HCT116 (cell line): Measurements from ENCODE around the gene TEDC1. TPM values are rescaled to one million over a fixed set of nuclear protein-coding genes. Genes with fewer than 3 reads are reported as not detected.

ENCODE experiments used
- ATAC-seq: fragments of 200-7000 bp; cut with Tn5 transposase; 2 replicates; pipeline ENCODE4 v1.9.1; 2020; ENCODE audit warnings: mild to moderate bottlenecking, moderate library complexity
- BruUV-seq: library from RNA; stranded (reverse); fragments of 400-500 nt; replicated peaks from 2 replicates; lab custom pipeline; 2021; lab: Mats Ljungman, UMichigan
- CTCF ChIA-PET: fragments of 300-600 bp; sonication (Branson Sonifier 250); formaldehyde crosslinking; loops from one replicate; lab custom pipeline; 2021; ENCODE audit warnings: antibody characterized with exemption; lab: Charles Lee
- POLR2A ChIA-PET: fragments of 300-600, 350-600 bp; sonication (Branson Sonifier 250); formaldehyde crosslinking; loops from one replicate; lab custom pipeline; 2021; ENCODE audit warnings: antibody characterized with exemption; lab: Charles Lee
- RAD21 ChIA-PET, 2 experiments: fragments of 300-600 bp; sonication (Branson Sonifier 250); formaldehyde crosslinking; loops; one replicate each; lab custom pipeline; 2023; ENCODE audit warnings: low total read pairs in 2 of 2; ENCODE audit not compliant: uncharacterized antibody in 2 of 2, unreplicated experiment in 2 of 2, low non-redundant PET in 1 of 2; lab: Charles Lee
- DNase-seq: peaks from one replicate; pipeline ENCODE4 v3.0.0-alpha.2; 2010; ENCODE audit warnings: low read depth, low spot score
- H2AFZ ChIP-seq: fragments of 200-600 bp; shearing (Covaris generic), sonication (generic); 2 replicates; pipeline ENCODE4 v1.6.1; 2017; ENCODE audit warnings: low read depth, mixed run types, mixed read lengths, antibody characterized with exemption, low read length; ENCODE audit not compliant: poor library complexity, severe bottlenecking
- H3K27ac ChIP-seq: 2 replicates; pipeline ENCODE4 v1.5.1; 2012; ENCODE audit warnings: low read depth, low read length
- H3K27me3 ChIP-seq: fragments of 200-600 bp; sonication (generic); 2 replicates; pipeline ENCODE4 v1.6.1; 2016; ENCODE audit warnings: mixed run types, low read length, mixed read lengths; ENCODE audit not compliant: insufficient read depth
- H3K36me3 ChIP-seq, 2 experiments: fragments of 200-500 bp in 1 of 2; fragments of 200-600 bp in 1 of 2; sonication (Bioruptor generic) in 1 of 2; sonication (generic) in 1 of 2; 2 replicates each; pipeline versions ENCODE4 v1.5.1 to v1.6.1; 2014 to 2016; ENCODE audit warnings: low read length in 2 of 2, inconsistent platforms in 1 of 2, mixed read lengths in 1 of 2, mixed run types in 1 of 2; ENCODE audit not compliant: insufficient read depth in 2 of 2, control insufficient read depth in 1 of 2
- H3K4me1 ChIP-seq, 2 experiments: fragments of 200-600 bp in 1 of 2; sonication (generic) in 1 of 2; 2 replicates each; pipeline versions ENCODE4 v1.5.1 to v1.6.1; 2012 to 2017; ENCODE audit warnings: low read length in 2 of 2, inconsistent platforms in 1 of 2, mild to moderate bottlenecking in 1 of 2, mixed read lengths in 1 of 2, mixed run types in 1 of 2, moderate library complexity in 1 of 2; ENCODE audit not compliant: insufficient read depth in 2 of 2, control insufficient read depth in 1 of 2
- H3K4me2 ChIP-seq: fragments of 200-600 bp; sonication (generic); 2 replicates; pipeline ENCODE4 v1.6.1; 2017; ENCODE audit warnings: mixed run types, low read length, mixed read lengths
- H3K4me3 ChIP-seq, 2 experiments: fragments of 200-600 bp in 1 of 2; sonication (generic) in 1 of 2; replicated peaks in 1 of 2; 2 replicates each; pipeline ENCODE4 v1.5.1; 2011 to 2016; ENCODE audit warnings: low read length in 2 of 2, control low read depth in 1 of 2, low read depth in 1 of 2, mild to moderate bottlenecking in 1 of 2, mixed read lengths in 1 of 2, mixed run types in 1 of 2
- H3K79me2 ChIP-seq: fragments of 200-600 bp; sonication (generic); 2 replicates; pipeline ENCODE4 v1.6.1; 2017; ENCODE audit warnings: mild to moderate bottlenecking, mixed run types, low read length, moderate library complexity, mixed read lengths; ENCODE audit not compliant: insufficient read depth
- H3K9ac ChIP-seq: fragments of 200-600 bp; sonication (generic); 2 replicates; pipeline ENCODE4 v1.6.1; 2016; ENCODE audit warnings: low read length, mixed read lengths
- H3K9me2 ChIP-seq: fragments of 200-600 bp; sonication (generic), shearing (Covaris generic); 2 replicates; pipeline ENCODE4 v1.6.1; 2017; ENCODE audit warnings: mixed run types, mild to moderate bottlenecking, moderate library complexity; ENCODE audit not compliant: insufficient read depth
- H3K9me3 ChIP-seq, 2 experiments: fragments of 200-500 bp in 1 of 2; fragments of 200-600 bp in 1 of 2; sonication (Bioruptor generic) in 1 of 2; sonication (generic) in 1 of 2; 2 replicates each; pipeline ENCODE4 v1.6.1; 2014 to 2017; ENCODE audit warnings: low read length in 2 of 2, mixed read lengths in 2 of 2, inconsistent platforms in 1 of 2, low read depth in 1 of 2, mild to moderate bottlenecking in 1 of 2, mixed run types in 1 of 2, moderate library complexity in 1 of 2; ENCODE audit not compliant: control insufficient read depth in 1 of 2, insufficient read depth in 1 of 2
- H4K20me1 ChIP-seq: fragments of 200-600 bp; sonication (generic), shearing (Covaris generic); 2 replicates; pipeline ENCODE4 v1.6.1; 2017; ENCODE audit warnings: mixed run types, mild to moderate bottlenecking, moderate library complexity; ENCODE audit not compliant: insufficient read depth
- CTCF ChIP-seq, 3 experiments: fragments of 200-600 bp in 1 of 3; sonication (generic) in 1 of 3; IDR thresholded peaks in 2 of 3; conservative IDR thresholded peaks in 1 of 3; 2 replicates each; pipeline ENCODE4 v1.5.1; 2012 to 2017; ENCODE audit warnings: low read depth in 2 of 3, low read length in 2 of 3, antibody characterized with exemption in 1 of 3, borderline replicate concordance in 1 of 3, control low read depth in 1 of 3, mild to moderate bottlenecking in 1 of 3, mixed read lengths in 1 of 3, mixed run types in 1 of 3, moderate library complexity in 1 of 3; ENCODE audit not compliant: insufficient read depth in 1 of 3
- EZH2phosphoT487 ChIP-seq: fragments of 200-600 bp; IDR thresholded peaks from 2 replicates; pipeline ENCODE4 v1.6.1; 2018; ENCODE audit warnings: antibody characterized with exemption, borderline replicate concordance
- FOSL1 ChIP-seq: IDR thresholded peaks from 2 replicates; pipeline ENCODE4 v1.6.1; 2012; ENCODE audit warnings: low read depth
- POLR2A ChIP-seq: IDR thresholded peaks from 2 replicates; pipeline ENCODE4 v1.7.0; 2011; ENCODE audit warnings: borderline replicate concordance; ENCODE audit not compliant: insufficient read depth, insufficient read length; ENCODE audit errors: extremely low read depth
- RAD21 ChIP-seq: IDR thresholded peaks from 2 replicates; pipeline ENCODE4 v1.6.1; 2012; ENCODE audit warnings: low read depth, mild to moderate bottlenecking
- YY1 ChIP-seq: IDR thresholded peaks from 2 replicates; pipeline ENCODE4 v1.6.1; 2011; ENCODE audit warnings: low read length, low read depth, moderate library complexity, mild to moderate bottlenecking; ENCODE audit not compliant: insufficient replicate concordance; ENCODE audit errors: extremely low read depth
- intact Hi-C: fragments of 100-400 bp; cut with micrococcal nuclease; formaldehyde crosslinking; loops from 2 replicates; pipeline ENCODE4 v1.10.0; 2022
- total RNA-seq: library from RNA; stranded (reverse); gene quantifications from one replicate; pipeline ENCODE4 v1.2.1, GENCODE V29; 2021; ENCODE audit not compliant: unreplicated experiment

The TEDC1 gene
- total RNA-seq, 1 experiment from 2014 or later = 40.4 TPM

DNA sequence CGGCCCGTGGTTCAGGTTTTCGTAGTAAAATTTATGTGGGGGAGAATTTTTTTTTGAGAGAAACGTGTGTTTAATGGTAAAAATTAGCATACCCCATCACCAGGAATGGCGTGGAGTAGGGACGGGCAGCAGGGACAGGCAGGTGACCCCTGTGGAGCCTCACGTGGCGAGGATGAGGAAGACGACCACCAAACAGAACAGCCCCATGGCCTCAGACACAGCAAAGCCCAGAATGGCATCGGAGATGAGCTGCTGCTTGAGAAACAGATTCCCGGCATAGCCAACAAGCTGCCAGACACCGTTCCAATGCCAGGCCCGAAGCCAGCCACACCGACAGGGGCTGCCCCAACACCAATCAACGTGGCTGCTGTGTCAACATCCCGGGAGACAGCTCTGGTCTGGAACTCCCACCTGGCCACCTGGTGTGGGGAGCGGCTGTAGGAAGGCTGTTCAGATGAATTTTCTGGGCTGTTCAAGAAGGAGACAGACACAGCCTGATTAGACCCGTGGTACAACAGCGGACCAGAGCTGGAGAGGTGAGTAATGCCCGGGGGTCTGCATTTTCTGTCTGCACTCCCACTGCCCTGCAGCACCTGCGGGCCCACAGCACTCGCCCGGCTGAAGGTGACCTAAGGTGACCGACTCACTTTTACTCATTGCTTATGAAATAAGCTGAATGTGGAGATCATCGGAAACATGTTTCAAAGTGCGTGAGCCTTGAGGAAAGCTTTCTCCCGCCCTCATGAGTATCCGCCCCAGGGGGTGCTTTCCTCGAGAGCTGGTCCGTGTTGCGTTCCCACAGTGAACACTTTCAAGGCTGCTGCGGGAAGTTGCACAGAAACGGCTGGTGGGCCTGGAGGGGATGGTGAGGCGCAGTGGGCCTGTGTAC is 45.9 kb downstream of the TEDC1 start:
- no peaks in the 10 kb centered on the region for H3K9me3 ChIP-seq
- H3K27ac ChIP-seq = no peak overlapping the region
- no peak for DNase-seq
- ATAC-seq = no peak
- H3K27me3 ChIP-seq = no peaks in the 10 kb centered on the region
- no peaks in the 10 kb centered on the region for H3K36me3 ChIP-seq
- no peak overlapping the region for H3K4me2 ChIP-seq
- H3K4me3 ChIP-seq = no peak overlapping the region
- BruUV-seq = no TSS peak
- no peaks in the 10 kb centered on the region for H4K20me1 ChIP-seq
- TF ChIP-seq EZH2phosphoT487 = no peak
- TF ChIP-seq YY1 = no peak
- CTCF ChIA-PET = interaction anchor here (0.8 to 1.9 kb wide), 3 partner anchors 9 to 56 kb away, joined by 4 to 7 read pairs (median 5); no protein-coding TSS in a partner anchor
- no peak overlapping the region for H3K9ac ChIP-seq
- H3K79me2 ChIP-seq = no peaks in the 10 kb centered on the region
- no peak overlapping the region for H2AFZ ChIP-seq
- intact Hi-C loops = loop anchor here (5.0 to 10.0 kb wide), 2 partner anchors 410 to 618 kb away; no protein-coding TSS in a partner anchor
- H3K4me1 ChIP-seq = peaks cover 0 to 3% of the 10 kb centered on the region in 2 experiments; a peak in 1 of 4 replicates
- POLR2A ChIA-PET = no interaction called here
- RAD21 ChIA-PET = no interaction called here
- H3K9me2 ChIP-seq = no peaks in the 10 kb centered on the region

- peak; percentile 95 for ATAC-seq
- Histone ChIP-seq H3K4me3 (peak overlapping the region in 1 of 2 experiments; percentile 23; a peak in 1 of 4 replicates), H3K36me3 (no peaks in the 10 kb centered on the region), H2AFZ (peak overlapping the region; percentile 87), H3K4me2 (peak overlapping the region; percentile 62), H3K9me2 (no peaks in the 10 kb centered on the region), H3K9me3 (no peaks in the 10 kb centered on the region), H3K27ac (no peak overlapping the region), H3K79me2 (no peaks in the 10 kb centered on the region), H3K27me3 (no peaks in the 10 kb centered on the region), H3K9ac (no peak overlapping the region), H3K4me1 (peaks cover 0 to 3% of the 10 kb centered on the region in 2 experiments; a peak in 1 of 4 replicates), H4K20me1 (no peaks in the 10 kb centered on the region)
- ChIA-PET CTCF (interaction anchor here (0.8 to 1.9 kb wide), 3 partner anchors 10 to 57 kb away, joined by 4 to 7 read pairs (median 5); no protein-coding TSS in a partner anchor), RAD21 (no interaction called here), POLR2A (no interaction called here)
- no TSS peak for BruUV-seq
- no peak for DNase-seq
- TF ChIP-seq POLR2A (no peak), FOSL1 (no peak), CTCF (IDR thresholded peaks at IDR 0.05 in 2 of 3, conservative IDR thresholded peaks at IDR 0.05 in 1 of 3; ENCODE audit: borderline replicate concordance in 1 of 3, insufficient read depth in 1 of 3, low read depth in 2 of 3, low read length in 2 of 3) (peak; percentile 63 to 96 (median 89); a peak in 5 of 6 replicates), RAD21 (peak; percentile 67)
- intact Hi-C loops = loop anchor here (5.0 to 10.0 kb wide), 2 partner anchors 409 to 617 kb away; no protein-coding TSS in a partner anchor
These were observed 46.8 kb downstream of the TEDC1 start for GRCh38 chr14:105537580-105538474.
